Lower lobe of right lung (tissue), 2 donors: ENCODE data around the gene TMCC2. TPM values are rescaled to one million over a fixed set of nuclear protein-coding genes. Genes with fewer than 3 reads are reported as not detected.
A peak's percentile ranks its signal among the peaks of the same experiment; 100 is the strongest.
"Not testable (repeated sequence)": the region's sequence is repeated elsewhere in the genome, so short reads cannot be mapped to it uniquely, and the experiment has no call there.

Experiments used
- ATAC-seq, 2 donors: fragments of 200-7000 bp; cut with Tn5 transposase; one replicate each; pipeline ENCODE4 v1.9.1; 2020 to 2022; ENCODE audit warnings: mild to moderate bottlenecking in 2 of 2, moderate library complexity in 2 of 2
- DNase-seq: peaks from one replicate; pipeline ENCODE4 v3.0.0-alpha.2; 2020
- H3K27ac ChIP-seq: fragments of 200-600 bp; one replicate; pipeline ENCODE4 v1.8.0; 2022
- H3K27me3 ChIP-seq: fragments of 200-600 bp; one replicate; pipeline ENCODE4 v1.8.0; 2022; ENCODE audit warnings: low read depth
- H3K36me3 ChIP-seq: fragments of 200-600 bp; one replicate; pipeline ENCODE4 v1.8.0; 2022; ENCODE audit warnings: mild to moderate bottlenecking
- H3K4me1 ChIP-seq: fragments of 200-600 bp; one replicate; pipeline ENCODE4 v1.8.0; 2022
- H3K4me3 ChIP-seq: fragments of 200-600 bp; one replicate; pipeline ENCODE4 v1.8.0; 2022; ENCODE audit warnings: mild to moderate bottlenecking
- H3K9me3 ChIP-seq: fragments of 200-600 bp; one replicate; pipeline ENCODE4 v1.8.0; 2022
- intact Hi-C: fragments of 100-400 bp; cut with DNase I; formaldehyde crosslinking; loops from one replicate; pipeline ENCODE4 v1.11.0; 2022
- total RNA-seq: library from RNA; stranded (reverse); fragmentation: NEBNext Ultra II Directional; extraction: Animal tissue kit (Norgen Biotek cat#: 25700); gene quantifications from one replicate; pipeline ENCODE4 v1.2.1, GENCODE V29; 2021
- TF ChIP-seq, protein P1 (sequence below): fragments of 200-600 bp; IDR thresholded peaks from one replicate; pipeline ENCODE4 v1.8.0; 2022; ENCODE audit warnings: antibody characterized with exemption, mild to moderate bottlenecking
- donor health status: DM: no; HTN: yes; CAD: no; lungs with severe emphysema.

The TMCC2 gene
- total RNA-seq, 1 donor from 2014 or later, result 3.0 TPM

- no peaks in the 10 kb centered on the region for H3K36me3 ChIP-seq
- peaks cover 21% of the 10 kb centered on the region for H3K4me1 ChIP-seq
- intact Hi-C loops, result no loop called here
- no peak overlapping the region for H3K4me3 ChIP-seq
- DNase-seq, result no peak
- TF ChIP-seq, protein P1, sequence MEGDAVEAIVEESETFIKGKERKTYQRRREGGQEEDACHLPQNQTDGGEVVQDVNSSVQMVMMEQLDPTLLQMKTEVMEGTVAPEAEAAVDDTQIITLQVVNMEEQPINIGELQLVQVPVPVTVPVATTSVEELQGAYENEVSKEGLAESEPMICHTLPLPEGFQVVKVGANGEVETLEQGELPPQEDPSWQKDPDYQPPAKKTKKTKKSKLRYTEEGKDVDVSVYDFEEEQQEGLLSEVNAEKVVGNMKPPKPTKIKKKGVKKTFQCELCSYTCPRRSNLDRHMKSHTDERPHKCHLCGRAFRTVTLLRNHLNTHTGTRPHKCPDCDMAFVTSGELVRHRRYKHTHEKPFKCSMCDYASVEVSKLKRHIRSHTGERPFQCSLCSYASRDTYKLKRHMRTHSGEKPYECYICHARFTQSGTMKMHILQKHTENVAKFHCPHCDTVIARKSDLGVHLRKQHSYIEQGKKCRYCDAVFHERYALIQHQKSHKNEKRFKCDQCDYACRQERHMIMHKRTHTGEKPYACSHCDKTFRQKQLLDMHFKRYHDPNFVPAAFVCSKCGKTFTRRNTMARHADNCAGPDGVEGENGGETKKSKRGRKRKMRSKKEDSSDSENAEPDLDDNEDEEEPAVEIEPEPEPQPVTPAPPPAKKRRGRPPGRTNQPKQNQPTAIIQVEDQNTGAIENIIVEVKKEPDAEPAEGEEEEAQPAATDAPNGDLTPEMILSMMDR, result no peak
- H3K9me3 ChIP-seq, result no peaks in the 10 kb centered on the region
- no peak overlapping the region for H3K27ac ChIP-seq
- no peaks in the 10 kb centered on the region for H3K27me3 ChIP-seq
- no peak for ATAC-seq
Observed at GRCh38 chr1:205279986-205280385, 52.2 kb downstream of the TMCC2 start.

DNA sequence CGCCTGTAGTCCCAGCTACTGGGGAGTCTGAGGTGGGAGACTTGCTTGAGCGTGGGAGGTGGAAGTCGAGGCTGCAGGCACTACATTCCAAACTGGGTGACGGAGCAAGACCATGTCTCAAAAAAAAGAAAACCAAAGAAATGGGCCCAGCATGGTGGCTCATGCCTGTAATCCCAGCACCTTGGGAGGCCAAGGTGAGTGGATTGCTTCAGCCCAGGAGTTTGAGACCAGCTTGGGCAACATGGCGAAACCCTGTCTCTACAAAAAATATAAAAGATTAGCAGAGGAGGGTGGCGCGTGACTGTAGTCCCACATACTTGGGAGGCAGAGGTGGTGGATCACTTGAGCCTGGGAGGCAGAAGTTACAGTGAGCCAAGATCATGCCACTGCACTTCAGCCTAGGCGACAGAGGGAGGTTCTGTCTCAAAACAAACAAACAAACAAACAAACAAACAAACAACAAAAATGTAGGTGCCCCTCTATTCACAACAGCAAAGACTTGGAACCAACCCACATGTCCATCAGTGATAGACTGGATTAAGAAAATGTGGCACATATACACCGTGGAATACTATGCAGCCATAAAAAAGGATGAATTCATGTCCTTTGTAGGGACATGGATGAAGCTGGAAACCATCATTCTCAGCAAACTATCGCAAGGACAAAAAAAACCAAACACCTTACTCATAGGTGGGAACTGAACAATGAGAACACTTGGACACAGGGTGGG, 53.1 kb downstream of the TMCC2 start:
- H3K27me3 ChIP-seq, ATAC-seq, H3K27ac ChIP-seq, DNase-seq, H3K4me3 ChIP-seq, H3K36me3 ChIP-seq, intact Hi-C loops, H3K9me3 ChIP-seq: not testable (repeated sequence)
- peaks cover 23% of the 10 kb centered on the region for H3K4me1 ChIP-seq

GRCh38 chr1:205283270-205284147, 55.8 kb downstream of the TMCC2 start:
- no peak overlapping the region for H3K4me3 ChIP-seq
- peak overlapping the region; percentile 72 for H3K27ac ChIP-seq
- intact Hi-C loops, result no loop called here
- no peaks in the 10 kb centered on the region for H3K27me3 ChIP-seq
- peaks cover 50% of the 10 kb centered on the region for H3K4me1 ChIP-seq
- no peaks in the 10 kb centered on the region for H3K36me3 ChIP-seq
- DNase-seq, result no peak
- no peak for ATAC-seq
- no peaks in the 10 kb centered on the region for H3K9me3 ChIP-seq
- TF ChIP-seq, protein P1, result no peak

DNA sequence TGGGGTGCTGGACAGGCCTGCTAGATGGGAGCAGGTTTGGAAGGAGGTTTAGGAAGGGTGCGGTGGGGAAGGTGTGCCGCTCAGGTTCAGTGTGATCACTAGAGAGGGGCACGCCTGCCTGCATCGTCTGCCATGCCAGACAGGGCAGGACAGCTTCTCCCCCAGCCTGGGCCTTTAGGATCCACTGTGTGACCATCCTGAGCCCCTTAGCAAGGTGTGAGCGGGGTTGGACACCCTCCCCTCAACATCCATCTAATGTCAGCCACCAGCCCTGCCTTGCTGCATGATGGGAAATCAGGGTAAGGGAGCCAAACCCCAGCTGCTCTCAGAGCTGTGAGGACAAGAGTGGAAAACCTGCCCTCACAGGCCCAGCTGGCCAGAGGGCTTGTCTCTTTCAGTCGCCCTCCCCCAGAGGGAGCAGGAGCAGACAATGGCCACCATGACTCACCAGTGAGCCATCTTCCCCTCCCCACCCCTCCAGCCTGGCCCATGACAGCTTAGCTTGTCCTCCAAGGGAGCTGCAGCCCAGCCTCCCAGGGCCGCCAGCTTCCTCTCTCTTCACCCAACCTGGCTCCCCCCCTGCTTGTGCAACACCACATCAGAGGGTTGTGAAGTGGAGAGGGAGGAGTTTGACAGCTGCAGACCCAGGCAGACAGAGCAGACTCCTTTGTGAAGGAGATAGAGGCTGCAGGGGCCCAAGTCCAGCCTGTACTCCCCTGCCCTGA, 56.8 kb downstream of the TMCC2 start:
- peaks cover 53% of the 10 kb centered on the region for H3K4me1 ChIP-seq
- DNase-seq (peak; percentile 93), ATAC-seq (peak; percentile 94)
- H3K9me3 ChIP-seq, result no peaks in the 10 kb centered on the region
- TF ChIP-seq, protein P1, result no peak
- H3K36me3 ChIP-seq, result no peaks in the 10 kb centered on the region
- H3K27me3 ChIP-seq, result no peaks in the 10 kb centered on the region
- intact Hi-C loops, result no loop called here
- peak overlapping the region; percentile 72 for H3K27ac ChIP-seq
- no peak overlapping the region for H3K4me3 ChIP-seq

DNA sequence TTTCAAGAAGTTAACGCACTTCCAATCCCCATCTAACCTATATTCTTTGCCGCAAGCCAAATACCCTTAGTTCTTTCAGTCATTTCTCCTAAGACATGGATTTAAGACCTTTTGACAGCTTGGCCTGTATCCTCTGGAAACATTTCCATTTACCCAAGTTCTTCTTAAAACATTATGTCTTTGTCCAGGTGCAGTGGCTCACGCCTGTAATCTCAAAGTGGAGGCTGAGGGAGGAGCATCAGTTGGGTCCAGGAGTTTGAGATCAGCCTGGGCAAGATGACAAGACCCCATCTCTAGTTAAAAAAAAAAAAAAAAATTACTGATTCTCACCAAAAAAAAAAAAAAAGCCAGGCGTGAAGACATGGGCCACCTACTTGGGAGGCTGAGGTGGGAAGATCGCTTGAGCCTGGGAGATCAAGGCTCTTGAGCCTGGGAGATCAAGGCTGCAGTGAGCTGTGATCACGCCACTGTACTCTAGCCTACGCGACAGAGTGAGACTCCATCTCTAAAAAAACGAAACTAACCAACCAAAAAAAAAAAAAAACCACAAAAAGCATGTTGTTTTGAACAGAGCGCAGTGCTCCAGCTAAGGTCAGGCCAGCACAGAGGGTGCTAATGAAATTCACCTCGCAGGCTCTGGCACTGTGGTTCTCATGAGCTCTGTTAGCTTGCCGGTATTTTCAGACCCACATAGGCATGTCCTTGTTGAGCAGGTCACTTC, 57.8 kb downstream of the TMCC2 start:
- DNase-seq (no peak), ATAC-seq (peak; percentile 38 to 43)
- Histone ChIP-seq H3K4me3 (no peak overlapping the region), H3K9me3 (no peaks in the 10 kb centered on the region), H3K36me3 (no peaks in the 10 kb centered on the region), H3K27ac (peak overlapping the region; percentile 72), H3K4me1 (peaks cover 53% of the 10 kb centered on the region), H3K27me3 (no peaks in the 10 kb centered on the region)
- TF ChIP-seq, protein P1, result no peak
- intact Hi-C loops, result no loop called here
